Measurements from ENCODE around the gene BCDIN3D. TPM values are rescaled to one million over a fixed set of nuclear protein-coding genes. Genes with fewer than 3 reads are reported as not detected.

The BCDIN3D gene
- total RNA-seq, 1 donor from 2014 or later: 5.4 TPM

DNA sequence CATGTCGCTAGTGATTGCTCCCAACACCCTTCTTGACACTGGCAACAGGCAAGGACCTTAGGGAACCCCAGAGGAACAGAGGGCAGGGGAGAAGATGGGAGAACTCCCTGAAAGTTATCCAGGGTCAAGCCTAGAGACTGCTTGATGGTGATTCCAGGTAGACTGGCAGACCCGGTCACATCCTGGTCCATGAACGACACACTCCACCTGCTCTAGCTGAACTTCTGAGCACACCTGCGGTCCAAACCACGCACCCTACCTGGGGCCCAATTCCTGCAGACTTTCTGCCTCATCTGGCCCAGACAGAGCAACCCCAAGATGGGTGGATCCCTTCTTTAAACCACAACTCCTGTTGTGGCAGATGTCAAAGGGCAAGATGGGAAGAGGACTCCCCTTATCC, 48.9 kb downstream of the BCDIN3D start:
- Histone ChIP-seq H3K36me3 (ENCODE audit: control insufficient read depth, insufficient read depth, low read length) (peaks cover 3% of the 10 kb centered on the region), H3K4me3 (ENCODE audit: low read depth, low read length) (no peak overlapping the region), H3K27me3 (ENCODE audit: control insufficient read depth, insufficient read depth, low read length) (no peaks in the 10 kb centered on the region)
- DNase-seq (ENCODE audit: low read depth): no peak
- TF ChIP-seq, protein P1, sequence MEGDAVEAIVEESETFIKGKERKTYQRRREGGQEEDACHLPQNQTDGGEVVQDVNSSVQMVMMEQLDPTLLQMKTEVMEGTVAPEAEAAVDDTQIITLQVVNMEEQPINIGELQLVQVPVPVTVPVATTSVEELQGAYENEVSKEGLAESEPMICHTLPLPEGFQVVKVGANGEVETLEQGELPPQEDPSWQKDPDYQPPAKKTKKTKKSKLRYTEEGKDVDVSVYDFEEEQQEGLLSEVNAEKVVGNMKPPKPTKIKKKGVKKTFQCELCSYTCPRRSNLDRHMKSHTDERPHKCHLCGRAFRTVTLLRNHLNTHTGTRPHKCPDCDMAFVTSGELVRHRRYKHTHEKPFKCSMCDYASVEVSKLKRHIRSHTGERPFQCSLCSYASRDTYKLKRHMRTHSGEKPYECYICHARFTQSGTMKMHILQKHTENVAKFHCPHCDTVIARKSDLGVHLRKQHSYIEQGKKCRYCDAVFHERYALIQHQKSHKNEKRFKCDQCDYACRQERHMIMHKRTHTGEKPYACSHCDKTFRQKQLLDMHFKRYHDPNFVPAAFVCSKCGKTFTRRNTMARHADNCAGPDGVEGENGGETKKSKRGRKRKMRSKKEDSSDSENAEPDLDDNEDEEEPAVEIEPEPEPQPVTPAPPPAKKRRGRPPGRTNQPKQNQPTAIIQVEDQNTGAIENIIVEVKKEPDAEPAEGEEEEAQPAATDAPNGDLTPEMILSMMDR (IDR thresholded peaks at IDR 0.05; ENCODE audit: insufficient read depth, low read length, poor library complexity, severe bottlenecking): no peak

DNA sequence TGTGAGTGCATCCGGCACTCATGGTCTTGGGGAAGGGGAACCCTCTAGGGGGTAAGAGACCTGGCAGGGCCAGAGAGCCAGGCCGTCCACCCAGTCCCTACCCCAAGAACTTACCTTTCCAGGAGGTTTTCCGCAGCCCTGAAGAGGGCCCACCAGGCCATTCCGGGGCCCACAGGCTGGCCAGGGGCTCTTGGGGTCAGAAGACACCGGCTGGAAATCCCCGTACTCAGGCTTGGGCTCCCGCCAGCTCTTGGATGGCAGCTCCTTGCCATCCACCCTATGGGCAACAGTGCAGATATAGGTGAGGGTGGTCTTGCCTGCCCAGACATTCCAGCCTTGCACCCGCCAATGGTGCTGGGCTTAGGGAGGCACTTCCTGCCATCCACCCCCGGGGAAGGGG, 49.3 kb downstream of the BCDIN3D start:
- H3K27me3 ChIP-seq (ENCODE audit: control insufficient read depth, insufficient read depth, low read length): no peaks in the 10 kb centered on the region
- TF ChIP-seq, protein P1 (IDR thresholded peaks at IDR 0.05; ENCODE audit: insufficient read depth, low read length, poor library complexity, severe bottlenecking): no peak
- DNase-seq (ENCODE audit: low read depth): no peak
- H3K4me3 ChIP-seq (ENCODE audit: low read depth, low read length): no peak overlapping the region
- peaks cover 3% of the 10 kb centered on the region for H3K36me3 ChIP-seq (ENCODE audit: control insufficient read depth, insufficient read depth, low read length)

DNA sequence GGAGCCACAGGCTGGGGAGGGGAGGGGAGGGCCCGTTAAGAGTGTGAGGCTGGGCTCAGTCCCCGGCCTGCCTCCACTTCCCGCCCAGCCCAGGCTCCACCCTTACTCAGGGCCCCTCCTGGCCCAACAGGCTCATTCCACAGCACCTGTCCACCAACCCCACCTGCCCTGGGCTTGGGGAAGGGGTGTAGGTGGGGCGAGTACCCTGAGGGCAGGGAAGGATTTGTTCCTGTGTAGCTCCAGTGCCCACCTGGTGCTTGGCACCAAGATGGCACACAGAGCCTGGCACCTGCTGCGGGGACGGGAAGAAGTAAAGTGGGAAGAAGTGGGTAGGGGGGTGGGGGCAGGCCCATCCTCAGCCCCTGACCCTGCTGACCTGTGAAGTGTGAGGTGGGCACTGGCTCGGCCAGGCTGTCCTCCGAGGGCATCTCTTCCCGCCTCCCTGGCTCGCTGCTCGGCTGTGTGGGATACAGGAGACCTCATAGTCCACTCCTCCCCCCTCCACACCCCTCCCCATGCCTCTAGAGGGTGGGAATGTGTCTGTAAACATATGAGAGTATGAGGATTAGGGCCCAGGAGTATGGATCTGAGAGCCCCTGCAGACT, 49.8 kb downstream of the BCDIN3D start:
- TF ChIP-seq, protein P1 (IDR thresholded peaks at IDR 0.05; ENCODE audit: insufficient read depth, low read length, poor library complexity, severe bottlenecking): no peak

DNA sequence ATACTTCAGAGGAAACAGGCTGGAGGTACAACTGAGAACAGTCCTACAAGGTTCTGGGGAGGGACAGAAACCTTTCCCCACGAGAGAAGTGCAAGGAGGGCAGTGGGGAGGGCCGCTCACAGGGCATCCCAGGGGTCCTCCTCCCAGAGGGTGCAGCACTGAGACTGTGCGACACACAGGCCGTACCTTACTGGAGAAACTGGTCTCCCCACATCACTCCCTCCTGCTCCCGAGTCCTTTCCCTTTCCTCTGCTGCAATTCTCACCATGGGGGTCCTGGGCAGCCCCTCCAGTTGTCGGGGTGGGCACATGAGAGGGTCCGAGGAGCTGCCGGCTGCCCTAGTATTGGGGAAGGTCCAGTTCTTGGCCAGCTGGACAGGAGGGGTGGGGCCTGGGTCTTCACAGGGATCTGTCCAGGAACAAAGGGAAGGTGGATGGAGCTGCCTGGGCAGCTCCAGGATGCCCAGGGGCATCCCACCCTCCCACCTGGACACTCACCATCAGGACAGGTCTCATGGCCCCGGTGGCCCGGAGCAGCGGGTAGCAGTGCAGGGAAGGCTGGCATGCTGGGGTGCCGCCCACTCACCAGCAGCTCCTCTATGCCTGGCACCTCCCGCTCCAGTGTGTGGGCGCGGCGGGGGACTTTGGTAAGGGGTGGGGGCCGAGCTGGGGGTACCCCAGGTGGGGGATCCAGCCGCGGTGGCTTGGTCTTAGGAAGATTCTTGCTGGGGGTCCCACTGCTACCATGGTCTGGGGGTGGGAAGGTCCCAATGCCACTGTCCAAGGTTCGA, 50.5 kb downstream of the BCDIN3D start:
- TF ChIP-seq, protein P1 (IDR thresholded peaks at IDR 0.05; ENCODE audit: insufficient read depth, low read length, poor library complexity, severe bottlenecking): no peak
- peaks cover 2% of the 10 kb centered on the region for H3K36me3 ChIP-seq (ENCODE audit: control insufficient read depth, insufficient read depth, low read length)
- H3K27me3 ChIP-seq (ENCODE audit: control insufficient read depth, insufficient read depth, low read length): no peaks in the 10 kb centered on the region
- H3K4me3 ChIP-seq (ENCODE audit: low read depth, low read length): no peak overlapping the region
- no peak for DNase-seq (ENCODE audit: low read depth)

More for the DNA sequence above, 49.8 kb downstream of the BCDIN3D start:
- Histone ChIP-seq H3K4me3 (ENCODE audit: low read depth, low read length) (no peak overlapping the region), H3K27me3 (ENCODE audit: control insufficient read depth, insufficient read depth, low read length) (no peaks in the 10 kb centered on the region), H3K36me3 (ENCODE audit: control insufficient read depth, insufficient read depth, low read length) (peaks cover 3% of the 10 kb centered on the region)
- no peak for DNase-seq (ENCODE audit: low read depth)

DNA sequence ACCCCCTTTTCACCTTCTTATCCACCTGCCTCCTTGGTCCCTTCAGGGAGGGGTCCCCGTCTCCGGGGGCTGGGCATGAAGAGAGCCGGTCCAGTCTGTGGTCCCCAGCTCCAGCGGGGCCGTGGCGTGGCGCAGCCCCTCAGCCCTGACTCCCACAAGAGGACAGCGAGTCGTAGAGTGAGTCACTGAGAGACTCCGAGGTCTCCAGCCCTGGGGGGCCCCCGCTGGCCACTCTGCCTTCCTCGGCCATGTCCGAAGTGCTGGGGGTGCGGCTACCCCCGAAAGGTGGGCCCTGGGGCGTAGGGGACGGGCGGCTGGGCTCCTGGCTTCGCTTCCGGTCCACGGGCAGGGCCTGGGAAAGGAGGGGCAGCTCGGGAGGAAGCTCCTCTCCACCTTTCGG, 51.2 kb downstream of the BCDIN3D start:
- Histone ChIP-seq H3K36me3 (ENCODE audit: control insufficient read depth, insufficient read depth, low read length) (no peaks in the 10 kb centered on the region), H3K4me3 (ENCODE audit: low read depth, low read length) (no peak overlapping the region), H3K27me3 (ENCODE audit: control insufficient read depth, insufficient read depth, low read length) (no peaks in the 10 kb centered on the region)
- TF ChIP-seq, protein P1 (IDR thresholded peaks at IDR 0.05; ENCODE audit: insufficient read depth, low read length, poor library complexity, severe bottlenecking): no peak
- no peak for DNase-seq (ENCODE audit: low read depth)
